Occipital lobe (tissue), 3 donors: ENCODE data around the gene RPRM. TPM values are rescaled to one million over a fixed set of nuclear protein-coding genes. Genes with fewer than 3 reads are reported as not detected.
"Not testable (repeated sequence)": the region's sequence is repeated elsewhere in the genome, so short reads cannot be mapped to it uniquely, and the experiment has no call there.

Experiments
- DNase-seq: peaks from one replicate; lab custom pipeline; 2025; lab: John Stamatoyannopoulos, UW
- small RNA-seq: library from RNA; depleted of rRNA; stranded (forward); fragments of <200 nt; gene quantifications from one replicate; pipeline ENCODE3, GENCODE V24; 2014
- total RNA-seq: library from RNA; depleted of rRNA; stranded (reverse); fragments of >200 nt; gene quantifications from one replicate; pipeline ENCODE4 v1.2.3, GENCODE V29; 2014

Gene RPRM
- total RNA-seq, 1 donor from 2014 or later = 95.9 TPM

GRCh38 chr2:153461453-153461852 is 17.1 kb downstream of the RPRM start:
- DNase-seq = no peak

- no peak for DNase-seq
These were observed 22.7 kb downstream of the RPRM start for GRCh38 chr2:153455861-153456260.

GRCh38 chr2:153455403-153455802 is 23.2 kb downstream of the RPRM start:
- no peak for DNase-seq

GRCh38 chr2:153451611-153452010 is 27.0 kb downstream of the RPRM start:
- DNase-seq = no peak

- DNase-seq = no peak
These were observed 35.5 kb downstream of the RPRM start for GRCh38 chr2:153443106-153443505.

- not testable (repeated sequence) for DNase-seq
These were observed 35.9 kb downstream of the RPRM start for GRCh38 chr2:153442616-153443015.

GRCh38 chr2:153440090-153440489 is 38.5 kb downstream of the RPRM start:
- DNase-seq = not testable (repeated sequence)

GRCh38 chr2:153433403-153433802 is 45.2 kb downstream of the RPRM start:
- no peak for DNase-seq

GRCh38 chr2:153432381-153432780 is 46.2 kb downstream of the RPRM start:
- no peak for DNase-seq

- no peak for DNase-seq
These were observed 47.4 kb downstream of the RPRM start for GRCh38 chr2:153431114-153431513.

Small RNAs within 50 kb of the gene (small RNA-seq; reads per million reads assigned to genes)
- gene RF00275 = not detected
